Neural cell (in vitro differentiated cells): ENCODE measurements around the gene DLG2. TPM values are rescaled to one million over a fixed set of nuclear protein-coding genes. Genes with fewer than 3 reads are reported as not detected.

ENCODE experiments used
- H2AFZ ChIP-seq: fragments of 200-600, 300-800 bp; sonication (generic), shearing (Covaris generic); 2 replicates; pipeline ENCODE4 v1.6.0; 2014; ENCODE audit warnings: low read depth, mild to moderate bottlenecking, antibody characterized with exemption, low read length, moderate library complexity
- H3F3A ChIP-seq: fragments of 200-600 bp; shearing (Covaris generic); 2 replicates; pipeline ENCODE4 v1.6.1; 2016; ENCODE audit warnings: mild to moderate bottlenecking, moderate library complexity, mixed read lengths, antibody characterized with exemption, low read length; ENCODE audit not compliant: insufficient read depth, poor library complexity, severe bottlenecking
- H3K27ac ChIP-seq: fragments of 200-600, 300-800 bp; sonication (generic), shearing (Covaris generic); 2 replicates; pipeline ENCODE4 v1.5.1; 2014; ENCODE audit warnings: mild to moderate bottlenecking, low read length, moderate library complexity
- H3K27me3 ChIP-seq: fragments of 300-800, 200-600 bp; sonication (generic), shearing (Covaris generic); 2 replicates; pipeline ENCODE4 v1.6.0; 2014; ENCODE audit warnings: mild to moderate bottlenecking, low read depth, low read length, moderate library complexity; ENCODE audit not compliant: insufficient read depth
- H3K36me3 ChIP-seq: fragments of 300-800, 200-600 bp; sonication (generic), shearing (Covaris generic); 2 replicates; pipeline ENCODE4 v1.5.1; 2014; ENCODE audit warnings: mild to moderate bottlenecking, antibody characterized with exemption, low read length, moderate library complexity; ENCODE audit not compliant: insufficient read depth
- H3K4me2 ChIP-seq: fragments of 300-800, 200-600 bp; sonication (generic), shearing (Covaris generic); 2 replicates; pipeline ENCODE4 v1.6.0; 2014; ENCODE audit warnings: mild to moderate bottlenecking, low read length
- H3K4me3 ChIP-seq: fragments of 300-800, 200-600 bp; sonication (generic), shearing (Covaris generic); 2 replicates; pipeline ENCODE4 v1.5.1; 2014; ENCODE audit warnings: mild to moderate bottlenecking, low read length, moderate library complexity
- H3K79me2 ChIP-seq: fragments of 200-600 bp; shearing (Covaris generic); replicated peaks from 2 replicates; pipeline ENCODE4 v1.6.0; 2014; ENCODE audit warnings: mild to moderate bottlenecking, low read length, moderate library complexity; ENCODE audit not compliant: insufficient read depth
- H3K9ac ChIP-seq: fragments of 300-800, 200-600 bp; sonication (generic), shearing (Covaris generic); 2 replicates; pipeline ENCODE4 v1.6.1; 2016; ENCODE audit warnings: mild to moderate bottlenecking, low read length, mixed read lengths
- H3K9me2 ChIP-seq: fragments of 200-600 bp; shearing (Covaris generic); 2 replicates; pipeline ENCODE4 v1.6.1; 2016; ENCODE audit warnings: mild to moderate bottlenecking, low read length, mixed read lengths; ENCODE audit not compliant: insufficient read depth
- H3K9me3 ChIP-seq: fragments of 200-600, 300-800 bp; sonication (generic), shearing (Covaris generic); 2 replicates; pipeline ENCODE4 v1.6.1; 2016; ENCODE audit warnings: mild to moderate bottlenecking, mixed run types, low read length, moderate library complexity, mixed read lengths
- H4K20me1 ChIP-seq: fragments of 200-600 bp; shearing (Covaris generic); 2 replicates; pipeline ENCODE4 v1.6.1; 2016; ENCODE audit warnings: mild to moderate bottlenecking, mixed run types; ENCODE audit not compliant: insufficient read depth
- EP300 ChIP-seq: fragments of 450-650 bp; conservative IDR thresholded peaks from 2 replicates; pipeline ENCODE4 v1.6.1; 2014; ENCODE audit warnings: antibody characterized with exemption, mild to moderate bottlenecking, moderate library complexity; ENCODE audit not compliant: poor library complexity, severe bottlenecking
- EZH2 ChIP-seq: fragments of 200-600, 300-800 bp; shearing (Covaris generic), sonication (generic); IDR thresholded peaks from 2 replicates; pipeline ENCODE4 v1.6.1; 2014; ENCODE audit warnings: antibody characterized with exemption, low read length, borderline replicate concordance, mild to moderate bottlenecking; ENCODE audit not compliant: insufficient read depth, poor library complexity, severe bottlenecking
- MXI1 ChIP-seq: fragments of 450-650 bp; conservative IDR thresholded peaks from 2 replicates; pipeline ENCODE4 v1.6.1; 2014; ENCODE audit warnings: antibody characterized with exemption, mild to moderate bottlenecking; ENCODE audit not compliant: poor library complexity, severe bottlenecking
- POLR2AphosphoS5 ChIP-seq: IDR thresholded peaks from 2 replicates; pipeline ENCODE4 v1.6.1; 2012
- RAD21 ChIP-seq: fragments of 450-650 bp; conservative IDR thresholded peaks from 2 replicates; pipeline ENCODE4 v1.6.1; 2014; ENCODE audit warnings: antibody characterized with exemption, mild to moderate bottlenecking, moderate library complexity
- SMC3 ChIP-seq: fragments of 450-650 bp; conservative IDR thresholded peaks from 2 replicates; pipeline ENCODE4 v1.6.1; 2014; ENCODE audit warnings: antibody characterized with exemption, mild to moderate bottlenecking, moderate library complexity; ENCODE audit not compliant: poor library complexity
- TAF1 ChIP-seq: IDR thresholded peaks from 2 replicates; pipeline ENCODE4 v1.6.1; 2012; ENCODE audit warnings: low read depth
- polyA plus RNA-seq: library from polyadenylated mRNA; depleted of rRNA; stranded (reverse); fragments of >200 nt; gene quantifications from 2 replicates; pipeline ENCODE4 v1.2.3, GENCODE V29; 2014
- TF ChIP-seq, protein P1 (sequence below): IDR thresholded peaks from 2 replicates; pipeline ENCODE4 v1.6.1; 2012; ENCODE audit warnings: borderline replicate concordance
- TF ChIP-seq, protein P2 (sequence below): fragments of 450-650 bp; IDR thresholded peaks from 2 replicates; pipeline ENCODE4 v1.5.1; 2014; ENCODE audit warnings: antibody characterized with exemption, mild to moderate bottlenecking, moderate library complexity; ENCODE audit not compliant: poor library complexity, severe bottlenecking

Gene DLG2
- polyA plus RNA-seq, 1 donor from 2014 or later = 179 TPM

DNA sequence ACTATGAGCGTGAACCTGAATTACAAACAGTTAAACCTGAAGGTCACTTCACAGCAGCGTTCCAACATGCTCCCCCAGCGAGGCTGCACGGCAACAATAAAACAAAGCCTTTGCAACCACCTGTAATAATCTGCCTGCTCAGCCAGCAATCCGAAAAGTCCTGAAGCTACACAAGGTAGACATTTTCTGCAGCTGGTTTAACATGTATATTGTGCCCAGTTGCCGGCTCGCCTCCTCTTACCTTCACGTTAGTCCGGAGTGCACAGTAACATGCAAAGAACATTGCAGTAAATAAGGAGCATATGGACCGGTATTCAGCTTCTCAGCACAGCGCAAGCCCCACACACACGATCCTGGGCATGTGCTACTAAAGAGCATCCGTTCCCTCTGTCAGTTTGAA, 704.3 kb downstream of the DLG2 start:
- Histone ChIP-seq H3K4me3 (peak overlapping the region; percentile 49), H4K20me1 (no peaks in the 10 kb centered on the region), H3K36me3 (no peaks in the 10 kb centered on the region), H3K4me2 (peak overlapping the region; percentile 33), H3F3A (no peaks in the 10 kb centered on the region), H3K27me3 (no peaks in the 10 kb centered on the region), H2AFZ (no peak overlapping the region), H3K27ac (no peak overlapping the region), H3K9me2 (no peaks in the 10 kb centered on the region), H3K9ac (no peak overlapping the region), H3K9me3 (no peaks in the 10 kb centered on the region), H3K79me2 (no peaks in the 10 kb centered on the region)
- TF ChIP-seq, protein P1, sequence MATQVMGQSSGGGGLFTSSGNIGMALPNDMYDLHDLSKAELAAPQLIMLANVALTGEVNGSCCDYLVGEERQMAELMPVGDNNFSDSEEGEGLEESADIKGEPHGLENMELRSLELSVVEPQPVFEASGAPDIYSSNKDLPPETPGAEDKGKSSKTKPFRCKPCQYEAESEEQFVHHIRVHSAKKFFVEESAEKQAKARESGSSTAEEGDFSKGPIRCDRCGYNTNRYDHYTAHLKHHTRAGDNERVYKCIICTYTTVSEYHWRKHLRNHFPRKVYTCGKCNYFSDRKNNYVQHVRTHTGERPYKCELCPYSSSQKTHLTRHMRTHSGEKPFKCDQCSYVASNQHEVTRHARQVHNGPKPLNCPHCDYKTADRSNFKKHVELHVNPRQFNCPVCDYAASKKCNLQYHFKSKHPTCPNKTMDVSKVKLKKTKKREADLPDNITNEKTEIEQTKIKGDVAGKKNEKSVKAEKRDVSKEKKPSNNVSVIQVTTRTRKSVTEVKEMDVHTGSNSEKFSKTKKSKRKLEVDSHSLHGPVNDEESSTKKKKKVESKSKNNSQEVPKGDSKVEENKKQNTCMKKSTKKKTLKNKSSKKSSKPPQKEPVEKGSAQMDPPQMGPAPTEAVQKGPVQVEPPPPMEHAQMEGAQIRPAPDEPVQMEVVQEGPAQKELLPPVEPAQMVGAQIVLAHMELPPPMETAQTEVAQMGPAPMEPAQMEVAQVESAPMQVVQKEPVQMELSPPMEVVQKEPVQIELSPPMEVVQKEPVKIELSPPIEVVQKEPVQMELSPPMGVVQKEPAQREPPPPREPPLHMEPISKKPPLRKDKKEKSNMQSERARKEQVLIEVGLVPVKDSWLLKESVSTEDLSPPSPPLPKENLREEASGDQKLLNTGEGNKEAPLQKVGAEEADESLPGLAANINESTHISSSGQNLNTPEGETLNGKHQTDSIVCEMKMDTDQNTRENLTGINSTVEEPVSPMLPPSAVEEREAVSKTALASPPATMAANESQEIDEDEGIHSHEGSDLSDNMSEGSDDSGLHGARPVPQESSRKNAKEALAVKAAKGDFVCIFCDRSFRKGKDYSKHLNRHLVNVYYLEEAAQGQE = no peak
- TF ChIP-seq MXI1 = no peak
- no peak for TF ChIP-seq POLR2AphosphoS5
- TF ChIP-seq, protein P2, sequence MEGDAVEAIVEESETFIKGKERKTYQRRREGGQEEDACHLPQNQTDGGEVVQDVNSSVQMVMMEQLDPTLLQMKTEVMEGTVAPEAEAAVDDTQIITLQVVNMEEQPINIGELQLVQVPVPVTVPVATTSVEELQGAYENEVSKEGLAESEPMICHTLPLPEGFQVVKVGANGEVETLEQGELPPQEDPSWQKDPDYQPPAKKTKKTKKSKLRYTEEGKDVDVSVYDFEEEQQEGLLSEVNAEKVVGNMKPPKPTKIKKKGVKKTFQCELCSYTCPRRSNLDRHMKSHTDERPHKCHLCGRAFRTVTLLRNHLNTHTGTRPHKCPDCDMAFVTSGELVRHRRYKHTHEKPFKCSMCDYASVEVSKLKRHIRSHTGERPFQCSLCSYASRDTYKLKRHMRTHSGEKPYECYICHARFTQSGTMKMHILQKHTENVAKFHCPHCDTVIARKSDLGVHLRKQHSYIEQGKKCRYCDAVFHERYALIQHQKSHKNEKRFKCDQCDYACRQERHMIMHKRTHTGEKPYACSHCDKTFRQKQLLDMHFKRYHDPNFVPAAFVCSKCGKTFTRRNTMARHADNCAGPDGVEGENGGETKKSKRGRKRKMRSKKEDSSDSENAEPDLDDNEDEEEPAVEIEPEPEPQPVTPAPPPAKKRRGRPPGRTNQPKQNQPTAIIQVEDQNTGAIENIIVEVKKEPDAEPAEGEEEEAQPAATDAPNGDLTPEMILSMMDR = no peak
- no peak for TF ChIP-seq EP300
- no peak for TF ChIP-seq EZH2
- TF ChIP-seq TAF1 = no peak
- TF ChIP-seq SMC3 = no peak
- TF ChIP-seq RAD21 = no peak

DNA sequence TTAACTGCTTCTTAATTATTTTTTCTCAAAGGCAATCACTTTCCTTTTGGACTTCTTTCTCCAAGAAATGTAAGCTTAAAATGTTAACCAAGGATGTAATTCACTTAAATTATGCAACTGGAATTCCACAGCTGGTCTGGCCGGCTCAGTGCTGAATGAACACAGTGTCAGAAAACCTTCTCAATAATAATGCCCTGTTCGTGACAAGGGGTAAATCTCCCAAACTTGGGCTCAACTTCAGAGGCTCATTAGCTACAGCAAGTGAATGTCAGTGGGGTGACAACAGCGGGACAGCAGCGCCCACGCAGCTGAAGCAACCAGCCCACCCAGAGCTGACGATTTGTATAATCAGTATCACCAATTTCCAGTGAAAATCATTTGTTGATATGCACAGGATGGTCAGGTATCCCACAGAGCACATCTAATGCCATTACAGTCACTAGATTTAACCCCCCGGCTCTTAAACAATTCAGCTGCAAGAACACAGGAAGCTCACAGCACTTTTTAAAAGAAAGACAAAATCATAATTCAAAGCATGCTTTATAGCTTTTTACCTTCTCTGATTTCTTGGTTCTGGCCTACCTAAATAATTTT, 704.8 kb downstream of the DLG2 start:
- H3K9me3 ChIP-seq = no peaks in the 10 kb centered on the region
- peak overlapping the region; percentile 33 for H3K4me2 ChIP-seq
- H3K27me3 ChIP-seq = no peaks in the 10 kb centered on the region
- peak overlapping the region; percentile 49 for H3K4me3 ChIP-seq
- no peaks in the 10 kb centered on the region for H3K9me2 ChIP-seq
- no peaks in the 10 kb centered on the region for H4K20me1 ChIP-seq
- H3F3A ChIP-seq = no peaks in the 10 kb centered on the region
- no peak overlapping the region for H2AFZ ChIP-seq
- TF ChIP-seq, protein P1 = no peak
- TF ChIP-seq MXI1 = no peak
- no peak for TF ChIP-seq EZH2
- TF ChIP-seq EP300 = no peak
- TF ChIP-seq RAD21 = no peak
- TF ChIP-seq, protein P2 = no peak
- TF ChIP-seq TAF1 = no peak
- TF ChIP-seq SMC3 = no peak
- TF ChIP-seq POLR2AphosphoS5 = no peak
- H3K9ac ChIP-seq = no peak overlapping the region
- H3K36me3 ChIP-seq = no peaks in the 10 kb centered on the region
- no peaks in the 10 kb centered on the region for H3K79me2 ChIP-seq
- no peak overlapping the region for H3K27ac ChIP-seq
